ENCODE results near the gene PPP4R2.
"Not testable (repeated sequence)": the region's sequence is repeated elsewhere in the genome, so short reads cannot be mapped to it uniquely, and the experiment has no call there.

PPP4R2 gene

DNA sequence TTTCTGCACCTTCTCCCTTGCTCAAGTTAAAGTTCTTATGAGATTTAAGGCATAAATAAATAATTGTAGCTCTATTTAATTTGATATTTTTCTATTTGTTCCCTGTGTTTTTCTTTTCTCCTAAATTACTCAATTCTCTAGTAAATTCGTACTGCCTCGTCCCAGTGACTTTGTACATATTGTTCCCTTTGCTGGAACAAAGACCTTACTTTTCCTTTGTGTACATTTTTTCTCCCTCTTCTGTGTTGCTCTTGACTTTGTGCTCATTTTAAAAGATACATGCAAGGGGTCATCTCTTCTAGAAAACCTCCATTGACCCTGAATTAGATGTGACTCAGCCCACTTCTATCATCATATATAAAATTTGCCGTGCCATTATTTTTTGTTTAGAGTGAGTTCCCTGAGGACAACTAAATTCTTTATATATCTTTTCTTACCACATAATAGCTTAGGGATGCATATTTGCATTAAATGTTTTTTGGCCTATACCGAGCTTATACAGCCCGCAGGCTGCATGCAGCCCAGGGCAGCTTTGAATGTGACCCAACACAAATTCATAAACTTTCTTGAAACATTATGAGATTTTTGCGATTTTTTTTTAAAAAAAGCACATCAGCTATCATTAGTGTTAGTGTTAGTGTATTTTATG, 29.6 kb downstream of the PPP4R2 start:
- no peak for DNase-seq (ENCODE audit: low read depth)

DNA sequence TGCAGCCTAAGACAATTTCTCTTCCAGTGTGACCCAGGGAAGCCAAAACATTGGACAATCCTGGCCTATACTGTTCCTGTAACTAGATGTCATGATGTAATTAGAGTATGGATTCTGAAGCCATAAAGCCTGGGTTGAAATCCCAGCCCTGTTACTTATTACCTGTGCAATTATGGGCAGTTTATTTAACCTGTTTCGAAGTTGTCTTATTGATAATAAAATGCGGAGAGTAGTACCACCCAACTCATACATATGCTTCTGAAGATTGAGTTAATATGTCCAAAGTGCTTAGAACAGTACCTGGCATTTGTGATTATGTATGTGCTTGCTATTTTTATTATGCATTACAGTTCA, 30.1 kb downstream of the PPP4R2 start:
- DNase-seq (ENCODE audit: low read depth): no peak

DNA sequence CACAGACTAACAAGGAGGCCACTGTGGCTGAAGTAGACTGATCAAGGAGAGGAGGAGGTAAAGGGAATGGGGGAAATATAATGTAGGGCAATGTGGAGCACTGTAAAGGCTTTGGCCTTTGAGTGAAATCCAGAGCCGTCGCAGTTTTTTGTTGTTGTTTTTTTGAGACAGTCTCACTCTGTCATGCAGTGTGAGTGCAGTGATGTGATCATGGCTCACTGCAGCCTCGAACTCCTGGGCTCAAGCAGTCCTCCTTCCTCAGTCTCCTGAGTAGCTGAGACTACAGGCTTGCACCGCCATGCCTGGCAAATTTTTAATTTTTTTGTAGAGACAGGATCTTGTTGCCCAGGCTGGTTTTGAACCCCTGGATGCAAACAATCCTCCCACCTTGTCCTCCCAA, 32.2 kb downstream of the PPP4R2 start:
- DNase-seq (ENCODE audit: low read depth): no peak

DNA sequence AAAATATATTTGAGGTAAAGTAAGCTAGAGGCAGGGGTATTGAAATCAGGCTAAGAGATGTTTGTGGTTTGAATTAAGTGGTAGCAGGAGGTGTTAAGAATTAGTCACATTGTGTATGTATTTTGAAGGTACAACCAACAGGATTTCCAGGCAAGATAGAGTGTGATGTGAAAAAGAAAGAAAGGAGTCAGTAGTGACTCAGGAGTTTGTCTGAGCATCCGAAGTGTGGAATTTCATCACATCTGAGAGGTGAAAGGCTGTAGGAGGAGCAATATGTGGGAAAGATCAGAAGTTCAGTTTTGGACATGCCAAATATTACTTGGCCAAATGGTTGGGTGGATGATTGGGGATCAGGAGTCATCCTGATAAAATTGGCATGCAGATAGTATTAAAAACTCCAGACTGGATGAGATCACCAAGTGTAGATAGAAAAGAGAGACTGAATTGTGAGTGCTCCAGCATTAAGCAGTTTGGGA, 32.7 kb downstream of the PPP4R2 start:
- DNase-seq (ENCODE audit: low read depth): no peak

GRCh38 chr3:73030073-73030597, 33.5 kb downstream of the PPP4R2 start:
- no peak for DNase-seq (ENCODE audit: low read depth)

- no peak for DNase-seq (ENCODE audit: low read depth)
Observed at GRCh38 chr3:73031573-73032103, 35.0 kb downstream of the PPP4R2 start.

DNA sequence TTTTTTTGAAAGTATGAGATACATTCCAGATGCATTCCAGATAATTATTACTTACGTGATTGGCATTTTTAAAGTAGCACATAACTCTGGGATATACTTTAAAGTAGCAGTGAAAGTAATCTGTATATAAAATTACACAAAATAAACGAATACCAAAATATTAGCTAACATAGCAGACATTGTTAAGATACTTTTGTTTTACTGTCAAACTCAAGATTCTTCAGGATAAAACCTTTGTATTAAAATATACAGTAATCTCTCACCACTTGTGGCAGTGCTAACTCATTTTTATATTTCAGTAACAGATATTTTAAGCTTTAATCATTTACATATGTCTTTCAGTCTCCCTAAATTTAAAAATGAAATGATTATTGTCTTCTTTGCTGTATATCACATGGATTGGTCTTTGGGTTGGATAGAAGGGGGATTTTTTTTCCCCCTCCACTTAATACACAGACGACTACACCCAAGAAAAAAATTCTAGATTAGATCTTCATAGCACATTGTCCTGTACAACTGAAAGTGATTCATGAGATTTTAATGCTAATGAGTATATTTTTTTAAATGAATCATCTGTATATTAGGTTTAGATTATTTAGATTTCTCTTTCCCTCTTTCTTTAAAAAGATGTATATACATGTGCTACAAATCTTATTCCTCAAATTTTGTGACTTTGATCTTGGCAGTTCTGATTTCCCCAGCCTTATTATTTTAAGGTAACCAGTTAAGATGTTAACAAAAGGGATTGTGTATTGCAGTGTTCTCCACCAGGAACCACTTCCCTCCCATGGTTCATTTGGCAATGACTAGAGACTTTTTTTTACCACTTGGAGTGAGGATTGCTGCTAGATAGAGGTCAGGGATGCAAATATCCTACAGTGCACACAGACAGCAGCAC, 40.3 kb downstream of the PPP4R2 start:
- no peak for DNase-seq (ENCODE audit: low read depth)

DNA sequence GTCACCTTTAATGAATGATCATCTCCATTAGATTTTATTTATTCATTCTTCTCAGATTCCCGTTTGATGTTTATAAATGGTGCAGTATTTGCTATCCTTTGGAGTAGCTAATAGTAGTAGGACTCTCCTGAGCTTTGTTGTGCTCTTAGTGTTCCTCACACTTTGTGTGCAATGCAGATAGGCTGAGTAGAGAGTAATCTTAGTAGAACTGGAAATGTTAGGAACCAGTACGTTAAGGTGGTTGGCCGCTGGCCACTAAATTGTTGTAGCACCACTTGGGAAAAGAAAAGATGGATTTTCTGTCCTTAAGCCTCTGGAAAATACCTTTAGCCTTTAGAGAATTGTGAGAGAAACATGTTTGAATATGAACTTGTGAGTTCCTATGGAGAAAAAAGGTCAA, 44.9 kb downstream of the PPP4R2 start:
- DNase-seq (ENCODE audit: low read depth): no peak

DNA sequence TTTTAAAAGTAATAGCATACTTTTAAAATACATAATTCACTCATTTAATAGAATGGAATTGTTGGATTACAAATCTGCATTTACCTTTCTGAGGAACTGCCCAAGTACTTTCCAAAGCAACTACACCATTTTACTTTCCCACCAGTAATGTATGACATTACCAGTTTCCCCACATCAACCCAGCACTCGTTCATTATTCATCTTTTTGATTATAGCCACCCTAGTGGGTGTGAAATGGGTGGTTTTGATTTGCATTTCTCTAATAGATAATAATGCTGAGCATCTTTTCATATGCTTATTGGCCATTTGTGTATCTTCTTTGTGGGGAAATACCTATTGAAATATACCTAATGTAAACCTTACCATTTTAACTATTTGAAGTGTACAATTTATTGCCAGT, 46.8 kb downstream of the PPP4R2 start:
- no peak for DNase-seq (ENCODE audit: low read depth)

DNA sequence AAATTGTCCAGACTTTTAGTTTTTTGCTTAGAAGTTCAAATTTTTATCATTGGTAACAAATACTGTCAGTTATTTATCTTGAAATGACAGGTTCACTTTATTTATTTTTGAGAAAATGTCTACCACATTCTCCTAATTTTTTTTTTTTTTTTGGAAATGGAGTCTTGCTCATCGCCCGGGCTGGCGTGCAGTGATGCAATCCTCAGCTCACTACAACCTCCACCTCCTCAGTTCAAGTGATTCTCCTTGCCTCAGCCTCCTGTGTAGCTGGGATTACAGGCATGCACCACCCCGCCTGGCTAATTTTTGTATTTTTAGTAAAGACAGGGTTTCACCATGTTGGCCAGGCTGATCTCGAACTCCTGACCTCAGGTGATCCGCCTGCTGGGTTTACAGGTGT, 48.8 kb downstream of the PPP4R2 start:
- no peak for DNase-seq (ENCODE audit: low read depth)

DNA sequence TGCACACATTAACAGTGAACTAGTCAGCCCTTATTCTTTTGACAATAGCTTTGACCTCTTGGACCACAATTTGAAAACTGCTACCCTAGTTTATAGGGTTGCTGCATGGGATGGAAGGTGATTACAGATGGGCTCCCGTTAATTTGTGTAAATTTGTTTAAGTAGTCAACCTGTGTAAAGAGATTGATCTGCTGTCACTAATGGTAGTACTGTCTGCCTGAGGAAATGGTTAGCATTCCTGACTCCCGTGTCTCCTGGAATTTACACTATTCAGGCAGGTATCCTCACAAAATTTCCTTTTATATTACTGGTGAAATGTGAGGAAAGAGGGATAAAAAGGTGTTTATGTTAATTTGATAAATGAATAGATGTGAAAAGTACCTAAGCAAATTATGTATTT, 49.6 kb downstream of the PPP4R2 start:
- DNase-seq (ENCODE audit: low read depth): no peak

GRCh38 chr3:73049319-73049718, 52.7 kb downstream of the PPP4R2 start:
- DNase-seq (ENCODE audit: low read depth): no peak

GRCh38 chr3:73052857-73053256, 56.2 kb downstream of the PPP4R2 start:
- DNase-seq (ENCODE audit: low read depth): no peak

- DNase-seq (ENCODE audit: low read depth): no peak
Observed at GRCh38 chr3:73055583-73055982, 59.0 kb downstream of the PPP4R2 start.

DNA sequence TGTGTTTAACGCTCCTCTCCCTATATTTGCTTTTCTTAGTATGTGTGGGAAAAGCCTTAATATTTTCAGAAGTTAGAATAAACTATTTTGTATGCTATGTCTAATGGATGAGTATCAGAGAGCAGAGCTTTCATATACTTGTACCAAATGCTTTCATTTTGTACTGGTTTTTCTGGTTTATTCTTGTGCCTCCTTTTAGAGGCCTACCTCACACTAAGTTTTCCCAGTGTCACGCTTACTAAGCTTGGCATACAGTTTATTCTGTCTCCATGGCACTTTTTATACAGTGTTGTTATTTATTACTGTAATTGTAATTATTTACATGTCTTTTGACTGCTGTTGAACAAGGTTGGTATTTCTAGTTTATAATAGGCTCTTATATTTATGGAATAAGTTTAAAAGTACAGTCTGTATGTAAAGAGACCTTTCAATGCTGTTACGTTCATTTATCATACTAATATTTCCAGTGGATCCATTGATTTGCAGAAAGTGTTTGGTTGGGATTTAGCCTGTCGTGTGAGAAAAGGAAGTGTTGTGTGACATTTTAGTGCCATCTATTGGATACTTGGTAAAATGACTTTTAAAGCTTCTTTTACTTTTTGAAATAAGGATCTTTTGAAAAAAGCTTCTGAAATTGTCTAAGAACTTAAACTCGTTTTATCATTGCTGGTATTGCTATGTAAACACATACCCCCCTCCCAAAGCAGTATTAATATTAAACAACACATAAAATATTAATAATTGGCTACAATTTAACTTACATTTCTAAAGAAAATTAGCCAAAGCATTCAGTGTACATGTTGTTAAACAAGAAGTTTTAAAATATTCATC, 59.6 kb downstream of the PPP4R2 start:
- no peak for DNase-seq (ENCODE audit: low read depth)

- DNase-seq (ENCODE audit: low read depth): no peak
Observed at GRCh38 chr3:73056845-73057150, 60.2 kb downstream of the PPP4R2 start.

GRCh38 chr3:73060302-73060723, 63.7 kb downstream of the PPP4R2 start:
- DNase-seq (ENCODE audit: low read depth): no peak

- no peak for DNase-seq (ENCODE audit: low read depth)
Observed at GRCh38 chr3:73061416-73061815, 64.8 kb downstream of the PPP4R2 start, which contains the start of gene EBLN2. EBLN2 (plus strand) TSS chr3:73061659; CDS start chr3:73062082, 423 bp downstream.

DNA sequence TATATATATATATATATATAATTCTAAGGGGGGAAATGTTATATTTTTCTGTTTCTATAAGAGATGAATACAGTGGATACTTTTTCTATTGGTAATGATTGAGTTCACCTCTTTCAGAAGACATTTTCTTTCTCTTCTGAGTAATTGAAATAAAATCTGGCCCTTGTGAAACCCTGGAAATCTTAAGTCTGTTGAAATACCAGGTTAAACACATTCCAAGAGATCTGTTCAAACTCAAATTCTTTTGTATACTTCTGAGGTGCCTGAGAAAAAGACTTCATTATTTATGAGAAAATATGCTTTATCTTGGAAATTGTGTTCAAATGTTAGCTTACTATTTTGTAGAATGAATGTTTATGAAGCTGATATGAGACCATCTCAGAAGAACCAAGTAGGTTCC, 69.6 kb downstream of the PPP4R2 start:
- not testable (repeated sequence) for DNase-seq (ENCODE audit: low read depth)

DNA sequence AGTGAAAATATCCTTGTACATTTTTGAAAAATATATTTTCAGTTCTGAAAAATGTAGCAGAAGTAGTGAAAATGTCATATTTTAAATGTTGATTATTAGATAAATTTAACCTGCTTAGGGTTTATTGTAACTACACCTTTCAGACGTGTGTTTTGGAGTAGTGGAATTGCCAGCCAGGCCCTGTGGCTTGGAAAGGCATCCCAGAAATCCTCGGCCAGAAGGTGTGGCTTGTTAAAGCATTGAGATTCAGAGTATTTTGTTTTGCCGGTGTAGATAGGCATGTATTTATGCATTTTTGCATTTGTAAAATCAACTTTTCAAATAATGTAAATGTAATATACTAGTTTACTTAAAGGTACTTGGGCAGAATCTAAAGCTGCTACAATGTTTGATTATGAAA, 71.8 kb downstream of the PPP4R2 start:
- DNase-seq (ENCODE audit: low read depth): no peak

GRCh38 chr3:73069187-73069586, 72.6 kb downstream of the PPP4R2 start:
- no peak for DNase-seq (ENCODE audit: low read depth)

- no peak for DNase-seq (ENCODE audit: low read depth)
Observed at GRCh38 chr3:73069775-73070444, 73.3 kb downstream of the PPP4R2 start.
